ENCODE data around the gene QRFP. TPM values are rescaled to one million over a fixed set of nuclear protein-coding genes. Genes with fewer than 3 reads are reported as not detected.

The QRFP gene
- total RNA-seq, 1 experiment from 2014 or later, result not detected

DNA sequence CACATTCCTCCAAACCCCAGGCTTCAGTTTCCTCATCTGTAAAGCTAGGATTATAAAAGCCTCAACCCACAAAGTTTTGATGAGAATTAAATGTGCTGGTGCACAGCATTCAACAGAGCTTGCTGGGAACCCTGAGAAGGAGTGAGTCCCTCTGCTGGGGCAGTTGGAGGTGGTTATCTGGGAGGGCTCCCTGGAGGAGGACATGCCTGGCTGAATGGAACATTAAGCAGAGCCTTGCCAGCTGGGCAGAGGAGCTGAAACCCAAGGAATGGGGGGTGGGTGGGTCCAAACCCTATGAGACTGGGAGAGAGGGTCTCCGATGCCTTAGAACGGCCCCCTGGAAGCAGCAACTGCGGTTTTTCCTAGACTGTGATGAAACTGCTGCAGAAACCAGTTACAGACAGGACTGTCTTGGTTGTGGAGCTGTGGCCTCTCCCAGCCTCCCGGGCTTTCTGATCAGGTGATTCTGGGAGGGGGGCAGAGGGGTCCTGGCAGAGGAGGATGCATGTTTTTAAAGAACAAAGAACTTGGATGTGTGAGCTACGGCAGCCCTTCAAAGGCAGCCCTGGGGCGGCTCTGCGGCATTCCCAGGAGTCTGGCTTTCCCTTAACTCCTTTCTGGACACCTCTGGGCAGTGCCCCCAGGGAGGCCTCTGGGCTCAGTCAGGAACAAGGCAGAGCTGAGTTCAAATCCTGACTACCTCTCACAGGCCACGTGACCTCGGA lies 21.7 kb upstream of the QRFP start:
- no peaks in the 10 kb centered on the region for H4K20me1 ChIP-seq (ENCODE audit: control insufficient read depth, insufficient read depth, insufficient read length)
- H3T11ph ChIP-seq (ENCODE audit: low read length), result no peak overlapping the region
- H3K23ac ChIP-seq (ENCODE audit: insufficient read length, low read depth, low read length), result no peak overlapping the region
- no peak overlapping the region for H3K56ac ChIP-seq (ENCODE audit: insufficient read length, low read depth, low read length)
- H2BK5ac ChIP-seq (ENCODE audit: insufficient read length, low read length), result no peak overlapping the region
- H3K4ac ChIP-seq (ENCODE audit: low read depth, low read length), result no peak overlapping the region
- H3K9ac ChIP-seq (ENCODE audit: extremely low read depth, insufficient read length, low read length), result no peak overlapping the region
- H2BK120ac ChIP-seq (ENCODE audit: low read depth, low read length, poor library complexity, severe bottlenecking), result no peak overlapping the region
- no peaks in the 10 kb centered on the region for H3K4me1 ChIP-seq (ENCODE audit: insufficient read depth, low read length)
- no peaks in the 10 kb centered on the region for H3K79me2 ChIP-seq (ENCODE audit: insufficient read depth, low read length)
- WGBS (ENCODE audit: extremely low coverage, insufficient read length, low lambda C conversion rate), result no CpG with 5 or more reads among the region's 9 CpGs
- peaks cover 16 to 48% of the 10 kb centered on the region in 2 experiments for H3K4me1 Mint-ChIP-seq
- no peak overlapping the region for H2BK15ac ChIP-seq (ENCODE audit: low read depth, low read length)
- H3K36me3 Mint-ChIP-seq (ENCODE audit: insufficient read depth in 1 of 3, low read depth in 3 of 3), result no peaks in the 10 kb centered on the region
- DNase-seq, result no peak
- no peaks in the 10 kb centered on the region for H3K27me3 ChIP-seq (ENCODE audit: insufficient read depth, low read length)
- H2BK12ac ChIP-seq (ENCODE audit: insufficient read length, low read depth, low read length), result no peak overlapping the region
- no peaks in the 10 kb centered on the region for H3K9me3 Mint-ChIP-seq
- H3K9me3 ChIP-seq (ENCODE audit: control insufficient read depth, low read depth, low read length), result no peaks in the 10 kb centered on the region
- no peak overlapping the region for H3K14ac ChIP-seq (ENCODE audit: insufficient read depth, low read length)
- H3K18ac ChIP-seq (ENCODE audit: insufficient read length, low read depth, low read length), result no peak overlapping the region
- H3K27me3 Mint-ChIP-seq (ENCODE audit: low read depth), result no peaks in the 10 kb centered on the region; the same call in 1 of the 2 replicates
- no peaks in the 10 kb centered on the region for H3K23me2 ChIP-seq (ENCODE audit: insufficient read length, low read depth, low read length, poor library complexity, severe bottlenecking)
- H4K5ac ChIP-seq (ENCODE audit: insufficient read length, low read depth, low read length), result no peak overlapping the region
- no peak overlapping the region for H4K91ac ChIP-seq (ENCODE audit: insufficient read length, low read depth, low read length)
- no peaks in the 10 kb centered on the region for H3K79me1 ChIP-seq (ENCODE audit: insufficient read depth, low read depth, low read length, poor library complexity, severe bottlenecking)
- H4K8ac ChIP-seq (replicated peaks; ENCODE audit: insufficient read length, low read depth, low read length), result no peak overlapping the region
- TF ChIP-seq, protein P1, sequence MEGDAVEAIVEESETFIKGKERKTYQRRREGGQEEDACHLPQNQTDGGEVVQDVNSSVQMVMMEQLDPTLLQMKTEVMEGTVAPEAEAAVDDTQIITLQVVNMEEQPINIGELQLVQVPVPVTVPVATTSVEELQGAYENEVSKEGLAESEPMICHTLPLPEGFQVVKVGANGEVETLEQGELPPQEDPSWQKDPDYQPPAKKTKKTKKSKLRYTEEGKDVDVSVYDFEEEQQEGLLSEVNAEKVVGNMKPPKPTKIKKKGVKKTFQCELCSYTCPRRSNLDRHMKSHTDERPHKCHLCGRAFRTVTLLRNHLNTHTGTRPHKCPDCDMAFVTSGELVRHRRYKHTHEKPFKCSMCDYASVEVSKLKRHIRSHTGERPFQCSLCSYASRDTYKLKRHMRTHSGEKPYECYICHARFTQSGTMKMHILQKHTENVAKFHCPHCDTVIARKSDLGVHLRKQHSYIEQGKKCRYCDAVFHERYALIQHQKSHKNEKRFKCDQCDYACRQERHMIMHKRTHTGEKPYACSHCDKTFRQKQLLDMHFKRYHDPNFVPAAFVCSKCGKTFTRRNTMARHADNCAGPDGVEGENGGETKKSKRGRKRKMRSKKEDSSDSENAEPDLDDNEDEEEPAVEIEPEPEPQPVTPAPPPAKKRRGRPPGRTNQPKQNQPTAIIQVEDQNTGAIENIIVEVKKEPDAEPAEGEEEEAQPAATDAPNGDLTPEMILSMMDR (conservative IDR thresholded peaks at IDR 0.05), result no peak
- no peak overlapping the region for H2AFZ ChIP-seq (ENCODE audit: low read length)
- no peak overlapping the region for H3K4me2 ChIP-seq (ENCODE audit: insufficient read depth, insufficient read length, low read length)
- no peak overlapping the region for H3K4me3 Mint-ChIP-seq
- H3K27ac ChIP-seq (ENCODE audit: insufficient read length, low read depth, low read length), result no peak overlapping the region
- H3K27ac Mint-ChIP-seq, result no peak overlapping the region; a peak in 1 of 7 replicates
- H2AK5ac ChIP-seq (ENCODE audit: insufficient read length, low read length), result no peak overlapping the region
- H2BK20ac ChIP-seq (ENCODE audit: low read depth, low read length, poor library complexity, severe bottlenecking), result no peak overlapping the region
